GM12878 (cell line): ENCODE measurements around the gene ARAP1. TPM values are rescaled to one million over a fixed set of nuclear protein-coding genes. Genes with fewer than 3 reads are reported as not detected.

Experiments used
- ATAC-seq: fragments of 200-7000 bp; cut with Tn5 transposase; 3 replicates; pipeline ENCODE4 v1.9.1; 2020; ENCODE audit warnings: mild to moderate bottlenecking, moderate library complexity
- BruUV-seq: library from RNA; stranded (reverse); fragments of 400-500 nt; replicated peaks from 2 replicates; lab custom pipeline; 2021; lab: Mats Ljungman, UMichigan
- CTCF ChIA-PET: fragments of 300-600 bp; sonication (Branson Sonifier 250); formaldehyde crosslinking; extraction: SDS; loops from one replicate; lab custom pipeline; 2021; ENCODE audit warnings: inconsistent platforms; lab: Yijun Ruan, JAX
- POLR2A ChIA-PET: fragments of 350-600 bp; formaldehyde crosslinking; extraction: SDS; loops from one replicate; lab custom pipeline; 2021; ENCODE audit warnings: inconsistent platforms; lab: Charles Lee
- RAD21 ChIA-PET: fragments of 300-600 bp; sonication (Branson Sonifier 250); formaldehyde crosslinking; loops from one replicate; lab custom pipeline; 2023; ENCODE audit warnings: antibody characterized with exemption; ENCODE audit not compliant: unreplicated experiment; lab: Charles Lee
- SMC1A ChIA-PET: fragments of 300-600 bp; sonication (Branson Sonifier 250); formaldehyde crosslinking; loops from one replicate; lab custom pipeline; 2023; ENCODE audit not compliant: unreplicated experiment, uncharacterized antibody; lab: Charles Lee
- DNase-seq: peaks from one replicate; pipeline ENCODE4 v3.0.0-alpha.2; 2011; ENCODE audit warnings: low read depth, low spot score
- FAIRE-seq: peaks from 3 replicates; lab custom pipeline; 2011; peaks lifted over from hg19 to GRCh38; lab: Jason Lieb, UNC
- H2AFZ ChIP-seq: 2 replicates; pipeline ENCODE4 v1.6.0; 2011; ENCODE audit warnings: low read depth, low read length, control low read depth; ENCODE audit not compliant: control insufficient read depth
- H3K27ac ChIP-seq: 2 replicates; pipeline ENCODE4 v1.5.1; 2011; ENCODE audit warnings: control low read depth; ENCODE audit not compliant: control insufficient read depth, insufficient read depth
- H3K27me3 ChIP-seq, 2 experiments: replicated peaks in 1 of 2; 2 replicates each; pipeline versions ENCODE4 v1.6.0 to v1.6.1; 2011; ENCODE audit warnings: low read length in 1 of 2; ENCODE audit not compliant: control insufficient read depth in 2 of 2, insufficient read depth in 2 of 2
- H3K36me3 ChIP-seq, 2 experiments: 2 replicates each; pipeline ENCODE4 v1.5.1; 2011; ENCODE audit warnings: low read length in 1 of 2; ENCODE audit not compliant: control insufficient read depth in 2 of 2, insufficient read depth in 2 of 2
- H3K4me1 ChIP-seq: 2 replicates; pipeline ENCODE4 v1.6.1; 2011; ENCODE audit warnings: mild to moderate bottlenecking, low read length, moderate library complexity, mixed read lengths; ENCODE audit not compliant: control insufficient read depth, insufficient read depth
- H3K4me2 ChIP-seq: 2 replicates; pipeline ENCODE4 v1.6.0; 2011; ENCODE audit warnings: control low read depth; ENCODE audit not compliant: control insufficient read depth, insufficient read depth
- H3K4me3 ChIP-seq: fragments of 200-600 bp; sonication (generic); 2 replicates; pipeline ENCODE4 v1.5.1; 2016
- H3K79me2 ChIP-seq: 2 replicates; pipeline ENCODE4 v1.6.0; 2011; ENCODE audit warnings: low read length; ENCODE audit not compliant: control insufficient read depth, insufficient read depth
- H3K9ac ChIP-seq: 2 replicates; pipeline ENCODE4 v1.8.0; 2011; ENCODE audit warnings: low read length, control low read depth, mixed read lengths; ENCODE audit not compliant: control insufficient read depth, insufficient read depth
- H3K9me3 ChIP-seq: replicated peaks from 3 replicates; pipeline ENCODE4 v1.5.1; 2011; ENCODE audit warnings: mild to moderate bottlenecking, low read length; ENCODE audit not compliant: control insufficient read depth, insufficient read depth
- H4K20me1 ChIP-seq: 2 replicates; pipeline ENCODE4 v1.6.0; 2011; ENCODE audit not compliant: control insufficient read depth, insufficient read depth
- CBX3 ChIP-seq: fragments of 200-600 bp; sonication (generic); IDR thresholded peaks from 2 replicates; pipeline ENCODE4 v1.6.1; 2016; ENCODE audit warnings: low read depth, borderline replicate concordance
- CTCF ChIP-seq, 3 experiments: IDR thresholded peaks in 2 of 3; conservative IDR thresholded peaks in 1 of 3; 2 replicates each; pipeline ENCODE4 v1.5.1; 2011; ENCODE audit warnings: low read depth in 3 of 3, low read length in 3 of 3, mild to moderate bottlenecking in 3 of 3, control low read depth in 2 of 3, moderate library complexity in 2 of 3, inconsistent platforms in 1 of 3, mixed read lengths in 1 of 3; ENCODE audit not compliant: control insufficient read depth in 2 of 3, insufficient read depth in 1 of 3; ENCODE audit errors: extremely low read depth in 1 of 3
- RAD21 ChIP-seq: IDR thresholded peaks from 2 replicates; pipeline ENCODE4 v1.6.1; 2011; ENCODE audit warnings: mild to moderate bottlenecking, low read depth, low read length, moderate library complexity; ENCODE audit not compliant: insufficient read depth
- ZNF592 ChIP-seq: fragments of 450-650 bp; IDR thresholded peaks from 2 replicates; pipeline ENCODE4 v1.6.1; 2017; ENCODE audit warnings: mild to moderate bottlenecking, moderate library complexity
- WGBS: methylation state at CpG from one replicate; pipeline ENCODE4 v1.1.6; 2016; ENCODE audit warnings: low lambda C conversion rate; ENCODE audit not compliant: insufficient replicate concordance, insufficient coverage; ENCODE audit errors: missing lambda C conversion rate; 5-methylcytosine and 5-hydroxymethylcytosine counted together
- in situ Hi-C: fragments of 300-500 bp; cut with MboI; formaldehyde crosslinking; loops from 9 replicates; pipeline ENCODE4 v1.14.3; 2018; ENCODE audit warnings: mixed read lengths
- intact Hi-C: fragments of 100-400 bp; cut with micrococcal nuclease; formaldehyde crosslinking; loops from one replicate; pipeline ENCODE4 v1.14.2; 2022; ENCODE audit not compliant: unreplicated experiment
- polyA plus RNA-seq, 11 experiments: library from polyadenylated mRNA; depleted of rRNA in 4 of 11; unstranded in 6 of 11; stranded (reverse) in 5 of 11; fragments of >200 nt; fragmentation: Nextera tagmentation in 4 of 11; fragmentation: Illumina TruSeq in 1 of 11; extraction: Ambion mirVana in 4 of 11; extraction: Trizol in 1 of 11; gene quantifications; 1 replicate in 1 of 11; 2 replicates in 10 of 11; pipeline versions ENCODE4 v1.2.1 to v1.2.3, GENCODE V29; 2011 to 2016; ENCODE audit warnings: inconsistent platforms in 2 of 11, missing spikeins in 2 of 11, low read depth in 1 of 11
- total RNA-seq, 4 experiments: library from RNA; depleted of rRNA in 3 of 4; stranded (reverse); fragments of >200 nt in 3 of 4; fragmentation: Illumina TruSeq in 1 of 4; extraction: Trizol in 1 of 4; gene quantifications; 2 replicates each; pipeline versions ENCODE4 v1.2.1 to v1.2.3, GENCODE V29; 2013 to 2021

Gene ARAP1
- total and polyA plus RNA-seq, 10 of the 15 experiments (the other 5 are each of a cell fraction or from before 2014, with no cell fraction given): 0.55 to 102 (median 51.0) TPM

- CTCF ChIA-PET: interaction anchor here (1.1 to 2.4 kb wide), 5 partner anchors 13 to 40 kb away, joined by 4 to 12 read pairs (median 5); partner anchors contain the start of gene STARD10
- intact Hi-C loops: loop anchor here (2.0 kb wide), 1 partner anchor 39 kb away; no protein-coding TSS in a partner anchor
- H3K27ac ChIP-seq: no peak overlapping the region
- SMC1A ChIA-PET: interaction anchor here (1.1 to 1.3 kb wide), 2 partner anchors 9 to 29 kb away, joined by 3 to 4 read pairs; no protein-coding TSS in a partner anchor
- H3K4me2 ChIP-seq: no peak overlapping the region
- H3K9me3 ChIP-seq: no peaks in the 10 kb centered on the region
- no peaks in the 10 kb centered on the region for H4K20me1 ChIP-seq
- peaks cover 32% of the 10 kb centered on the region for H3K4me1 ChIP-seq
- peaks cover 33% of the 10 kb centered on the region for H3K79me2 ChIP-seq
- no peak overlapping the region for H3K9ac ChIP-seq
- RAD21 ChIA-PET: interaction anchor here (1.2 to 1.5 kb wide), 5 partner anchors 12 to 39 kb away, joined by 3 to 5 read pairs (median 3); no protein-coding TSS in a partner anchor
- DNase-seq: no peak
- 60% methylated on average over 9 of the region's 9 CpGs for WGBS
- H3K27me3 ChIP-seq: no peaks in the 10 kb centered on the region
- no peak overlapping the region for H3K4me3 ChIP-seq
- FAIRE-seq: no peak
- no peaks in the 10 kb centered on the region; a peak in 1 of 4 replicates for H3K36me3 ChIP-seq
- H2AFZ ChIP-seq: no peak overlapping the region
- no TSS peak for BruUV-seq
- TF ChIP-seq CTCF (IDR thresholded peaks at IDR 0.05 in 2 of 3, conservative IDR thresholded peaks at IDR 0.05 in 1 of 3; ENCODE audit: control insufficient read depth in 2 of 3, extremely low read depth in 1 of 3, insufficient read depth in 1 of 3, low read depth in 3 of 3, low read length in 3 of 3) (peak in 2 of 3 experiments; percentile 4 to 11; a peak in 1 of 6 replicates), CBX3 (no peak), RAD21 (peak; percentile 27; the same call in 1 of the 2 replicates), ZNF592 (no peak)
- TF ChIP-seq, all 136 proteins: peak for 2
- no peak for ATAC-seq
- in situ Hi-C loops: no loop called here
- POLR2A ChIA-PET: interaction anchor here (0.9 to 1.9 kb wide), 5 partner anchors 9 to 41 kb away, joined by 3 to 4 read pairs (median 4); partner anchors contain the start of gene STARD10
These were observed 1.3 kb upstream of the ARAP1 start for GRCh38 chr11:72753341-72754148.
